ENCODE results near the gene MRRF.
"Not testable (repeated sequence)": the region's sequence is repeated elsewhere in the genome, so short reads cannot be mapped to it uniquely, and the experiment has no call there.

MRRF gene

DNA sequence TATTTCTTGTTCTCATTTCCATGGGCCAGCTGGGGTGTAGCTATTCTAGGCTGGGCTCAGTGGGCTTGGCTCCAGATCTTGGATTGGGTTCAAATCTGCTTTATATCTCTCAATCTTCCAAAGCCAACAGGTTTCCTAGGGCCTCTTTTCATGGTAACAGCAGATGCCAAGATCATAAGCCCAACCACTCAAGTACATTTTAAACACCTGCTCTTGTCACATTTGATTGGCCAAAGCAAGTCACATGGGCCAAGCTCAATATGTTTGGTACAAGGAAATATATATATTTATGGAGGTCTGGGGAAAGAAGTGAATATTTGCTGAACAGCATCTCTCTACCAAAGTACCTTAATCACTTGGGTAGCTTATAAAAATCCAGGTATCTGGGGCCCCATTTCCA, 49.5 kb downstream of the MRRF start:
- DNase-seq: no peak
- Histone ChIP-seq H3K4me3 (ENCODE audit: low read depth, low read length) (no peak overlapping the region), H3K27ac (no peak overlapping the region), H3K27me3 (ENCODE audit: insufficient read depth, low read depth, severe bottlenecking) (no peaks in the 10 kb centered on the region), H3K36me3 (peaks cover 36% of the 10 kb centered on the region), H3K9me3 (ENCODE audit: severe bottlenecking) (no peaks in the 10 kb centered on the region)
- no peak for TF ChIP-seq CTCF (IDR thresholded peaks at IDR 0.05; ENCODE audit: low read depth, low read length)

DNA sequence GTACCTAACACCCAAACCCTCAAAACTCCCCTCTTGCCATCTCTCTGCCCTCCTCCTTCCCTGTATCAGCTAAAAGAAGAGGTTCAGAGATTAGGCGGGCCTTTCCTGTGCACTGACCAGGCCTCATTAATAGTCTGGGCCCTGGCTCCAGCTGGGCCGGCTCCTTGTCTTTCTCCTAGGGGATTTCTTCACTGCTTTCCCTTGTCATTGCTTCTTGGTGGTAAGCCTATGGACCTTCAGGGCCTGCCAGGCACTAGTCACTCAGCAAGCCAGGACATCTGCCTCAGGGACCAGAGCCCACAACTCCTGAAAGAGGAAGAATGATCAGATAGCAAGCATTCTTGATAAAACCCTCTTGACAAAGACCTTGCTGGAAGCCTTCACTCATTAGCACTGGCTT, 50.9 kb downstream of the MRRF start:
- Histone ChIP-seq H3K4me3 (ENCODE audit: low read depth, low read length) (no peak overlapping the region), H3K36me3 (peaks cover 44% of the 10 kb centered on the region), H3K27ac (no peak overlapping the region), H3K9me3 (ENCODE audit: severe bottlenecking) (no peaks in the 10 kb centered on the region), H3K27me3 (ENCODE audit: insufficient read depth, low read depth, severe bottlenecking) (no peaks in the 10 kb centered on the region)
- no peak for TF ChIP-seq CTCF (IDR thresholded peaks at IDR 0.05; ENCODE audit: low read depth, low read length)
- no peak for DNase-seq

- DNase-seq: no peak
- Histone ChIP-seq H3K27me3 (ENCODE audit: insufficient read depth, low read depth, severe bottlenecking) (no peaks in the 10 kb centered on the region), H3K4me3 (ENCODE audit: low read depth, low read length) (no peak overlapping the region), H3K27ac (no peak overlapping the region), H3K9me3 (ENCODE audit: severe bottlenecking) (no peaks in the 10 kb centered on the region), H3K36me3 (peaks cover 49% of the 10 kb centered on the region)
- TF ChIP-seq CTCF (IDR thresholded peaks at IDR 0.05; ENCODE audit: low read depth, low read length): no peak
These were observed 53.6 kb downstream of the MRRF start for GRCh38 chr9:122318284-122318683.

- Histone ChIP-seq H3K27me3 (ENCODE audit: insufficient read depth, low read depth, severe bottlenecking) (no peaks in the 10 kb centered on the region), H3K36me3 (peaks cover 28% of the 10 kb centered on the region), H3K27ac (no peak overlapping the region), H3K9me3 (ENCODE audit: severe bottlenecking) (no peaks in the 10 kb centered on the region), H3K4me3 (ENCODE audit: low read depth, low read length) (no peak overlapping the region)
- no peak for DNase-seq
- no peak for TF ChIP-seq CTCF (IDR thresholded peaks at IDR 0.05; ENCODE audit: low read depth, low read length)
These were observed 55.8 kb downstream of the MRRF start for GRCh38 chr9:122320413-122320881.

DNA sequence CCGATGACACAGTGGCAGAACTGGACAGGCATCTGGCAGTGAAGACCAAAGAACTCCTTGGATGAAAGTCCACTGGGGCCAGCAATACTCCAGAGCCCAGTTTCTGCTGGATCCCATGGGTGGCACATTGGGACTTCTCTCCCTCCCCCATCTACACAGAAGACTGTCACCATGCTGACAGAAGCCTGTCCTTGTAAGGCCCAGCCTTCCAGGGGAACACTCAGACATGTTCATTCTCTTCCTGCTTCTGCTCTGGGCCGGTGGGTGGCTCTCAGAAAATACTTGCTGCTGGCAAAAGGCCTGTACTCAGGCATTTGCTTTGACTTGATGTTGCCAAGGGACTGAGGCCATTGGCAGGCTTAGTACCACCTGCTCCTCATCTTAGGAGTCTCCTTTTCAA, 57.9 kb downstream of the MRRF start:
- Histone ChIP-seq H3K36me3 (peaks cover 23% of the 10 kb centered on the region), H3K4me3 (ENCODE audit: low read depth, low read length) (no peak overlapping the region), H3K9me3 (ENCODE audit: severe bottlenecking) (no peaks in the 10 kb centered on the region), H3K27ac (no peak overlapping the region), H3K27me3 (ENCODE audit: insufficient read depth, low read depth, severe bottlenecking) (no peaks in the 10 kb centered on the region)
- no peak for TF ChIP-seq CTCF (IDR thresholded peaks at IDR 0.05; ENCODE audit: low read depth, low read length)
- DNase-seq: no peak

- peaks cover 15% of the 10 kb centered on the region; the same call in 1 of the 2 replicates for H3K36me3 ChIP-seq
- H3K9me3 ChIP-seq (ENCODE audit: severe bottlenecking); H3K4me3 ChIP-seq (ENCODE audit: low read depth, low read length); DNase-seq; H3K27ac ChIP-seq; H3K27me3 ChIP-seq (ENCODE audit: insufficient read depth, low read depth, severe bottlenecking): not testable (repeated sequence)
These were observed 60.0 kb downstream of the MRRF start for GRCh38 chr9:122324665-122325064.

Data from WERI-Rb-1 (cell line).